Colonic mucosa (tissue), 4 donors: ENCODE data around the gene DHX35. TPM values are rescaled to one million over a fixed set of nuclear protein-coding genes. Genes with fewer than 3 reads are reported as not detected.

Experiments
- DNase-seq: peaks from one replicate; pipeline ENCODE4 v3.0.0-alpha.2; 2020
- H3K27ac ChIP-seq: fragments of 200-600 bp; one replicate; pipeline ENCODE4 v1.8.0; 2021
- H3K27me3 ChIP-seq: fragments of 200-600 bp; one replicate; pipeline ENCODE4 v1.8.0; 2021
- H3K36me3 ChIP-seq: fragments of 200-600 bp; one replicate; pipeline ENCODE4 v1.8.0; 2021
- H3K4me1 ChIP-seq: fragments of 200-600 bp; one replicate; pipeline ENCODE4 v1.8.0; 2021; ENCODE audit warnings: mild to moderate bottlenecking
- H3K4me3 ChIP-seq: fragments of 200-600 bp; one replicate; pipeline ENCODE4 v1.8.0; 2021
- H3K9ac ChIP-seq, 2 donors: one replicate each; pipeline ENCODE4 v1.7.0; 2013; ENCODE audit warnings: control low read depth in 2 of 2, low read depth in 2 of 2, low read length in 2 of 2
- H3K9me3 ChIP-seq: fragments of 200-600 bp; one replicate; pipeline ENCODE4 v1.8.0; 2021
- CTCF ChIP-seq: fragments of 200-600 bp; IDR thresholded peaks from one replicate; pipeline ENCODE4 v1.8.0; 2022; ENCODE audit warnings: antibody characterized with exemption, mild to moderate bottlenecking
- intact Hi-C: fragments of 100-400 bp; cut with DNase I; formaldehyde crosslinking; loops from one replicate; pipeline ENCODE4 v1.14.1; 2022
- total RNA-seq, 2 donors: library from RNA; stranded (reverse); fragmentation: NEBNext Ultra II Directional in 1 of 2; extraction: Animal tissue kit (Norgen Biotek cat#: 25700) in 1 of 2; gene quantifications; one replicate each; pipeline ENCODE4 v1.2.1, GENCODE V29; 2021
- donor health status: healthy.
- donor health status: DM: no; HTN: no; CAD: no.
- donor health status: DM: no; HTN: no; CAD: no.

DHX35 gene
- total RNA-seq, 2 donors from 2014 or later, result 16.3 to 16.9 TPM

GRCh38 chr20:38940644-38941043 lies 21.5 kb upstream of the DHX35 start:
- intact Hi-C loops, result no loop called here
- H3K9me3 ChIP-seq, result no peaks in the 10 kb centered on the region
- H3K27me3 ChIP-seq, result no peaks in the 10 kb centered on the region
- H3K4me3 ChIP-seq, result no peak overlapping the region
- no peak overlapping the region for H3K27ac ChIP-seq
- H3K36me3 ChIP-seq, result no peaks in the 10 kb centered on the region
- H3K9ac ChIP-seq, result no peak overlapping the region
- no peaks in the 10 kb centered on the region for H3K4me1 ChIP-seq
- no peak for DNase-seq
- TF ChIP-seq CTCF, result no peak

DNA sequence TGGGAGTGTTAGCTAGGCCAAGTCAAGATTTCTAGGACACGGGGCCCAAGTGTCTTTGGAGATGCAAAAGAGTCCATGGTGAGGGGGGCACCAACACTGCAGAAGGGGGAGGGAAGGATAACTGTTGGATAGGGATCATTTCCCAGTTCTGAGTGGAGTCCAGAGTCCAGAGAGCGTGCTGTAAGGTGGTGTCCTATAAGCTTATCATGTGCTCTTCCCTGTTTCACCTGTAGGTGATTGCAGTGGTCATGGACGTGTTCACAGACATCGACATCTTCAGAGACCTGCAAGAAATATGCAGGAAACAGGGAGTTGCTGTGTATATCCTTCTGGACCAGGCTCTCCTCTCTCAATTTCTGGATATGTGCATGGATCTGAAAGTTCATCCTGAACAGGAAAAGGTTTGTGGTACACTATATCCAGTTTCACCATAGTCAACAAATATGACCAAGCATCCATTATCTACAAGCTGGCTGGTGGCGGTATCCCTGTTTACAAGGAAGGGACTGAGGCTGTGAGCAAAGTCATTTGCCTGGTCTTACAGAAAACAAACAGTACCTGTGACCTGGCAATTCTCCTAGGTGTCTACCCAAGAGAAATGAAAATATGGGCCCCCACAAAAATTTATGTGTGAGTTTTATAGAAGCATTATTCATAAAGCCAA lies 20.3 kb upstream of the DHX35 start:
- intact Hi-C loops, result no loop called here
- no peak for DNase-seq
- no peak overlapping the region for H3K4me3 ChIP-seq
- no peaks in the 10 kb centered on the region for H3K4me1 ChIP-seq
- no peak for TF ChIP-seq CTCF
- H3K27ac ChIP-seq, result no peak overlapping the region
- H3K36me3 ChIP-seq, result no peaks in the 10 kb centered on the region
- H3K27me3 ChIP-seq, result no peaks in the 10 kb centered on the region
- no peaks in the 10 kb centered on the region for H3K9me3 ChIP-seq
- H3K9ac ChIP-seq, result no peak overlapping the region

DNA sequence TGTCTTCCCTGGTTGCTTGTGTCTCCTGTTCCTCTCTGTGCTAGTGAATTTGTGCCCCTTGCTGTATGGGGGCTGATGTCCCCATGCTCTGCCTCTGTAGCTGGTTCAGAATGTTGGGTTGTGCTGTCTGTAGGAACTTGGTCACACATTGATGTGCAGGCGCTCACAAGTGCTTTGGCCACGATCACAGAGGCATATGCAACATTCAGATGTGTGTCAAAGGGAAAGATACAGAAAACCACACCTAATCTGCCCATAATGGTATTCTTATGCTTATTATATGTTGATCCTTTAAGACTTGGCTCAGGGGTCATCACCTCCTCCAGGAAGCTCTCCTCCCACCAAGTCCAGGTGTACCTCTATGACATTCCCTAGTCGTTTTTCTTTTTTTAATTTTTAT lies 17.1 kb upstream of the DHX35 start:
- intact Hi-C loops, result no loop called here
- Histone ChIP-seq H3K27ac (no peak overlapping the region), H3K4me1 (no peaks in the 10 kb centered on the region), H3K36me3 (no peaks in the 10 kb centered on the region), H3K9me3 (no peaks in the 10 kb centered on the region), H3K9ac (no peak overlapping the region), H3K27me3 (no peaks in the 10 kb centered on the region), H3K4me3 (no peak overlapping the region)
- no peak for TF ChIP-seq CTCF
- no peak for DNase-seq

GRCh38 chr20:38946836-38947235 lies 15.3 kb upstream of the DHX35 start:
- Histone ChIP-seq H3K27me3 (no peaks in the 10 kb centered on the region), H3K9ac (no peak overlapping the region), H3K36me3 (no peaks in the 10 kb centered on the region), H3K4me1 (no peaks in the 10 kb centered on the region), H3K27ac (no peak overlapping the region), H3K4me3 (no peak overlapping the region), H3K9me3 (no peaks in the 10 kb centered on the region)
- intact Hi-C loops, result no loop called here
- DNase-seq, result no peak
- TF ChIP-seq CTCF, result no peak

- intact Hi-C loops, result no loop called here
- H3K36me3 ChIP-seq, result no peaks in the 10 kb centered on the region
- H3K4me1 ChIP-seq, result no peaks in the 10 kb centered on the region
- no peak overlapping the region for H3K27ac ChIP-seq
- H3K27me3 ChIP-seq, result no peaks in the 10 kb centered on the region
- no peaks in the 10 kb centered on the region for H3K9me3 ChIP-seq
- no peak for TF ChIP-seq CTCF
- H3K4me3 ChIP-seq, result no peak overlapping the region
- DNase-seq, result no peak
- no peak overlapping the region for H3K9ac ChIP-seq
Measured at GRCh38 chr20:38947931-38948362, 14.2 kb upstream of the DHX35 start.
